Upper lobe of right lung (tissue), 1 donor: ENCODE data around the gene CDKAL1. TPM values are rescaled to one million over a fixed set of nuclear protein-coding genes. Genes with fewer than 3 reads are reported as not detected.

Source experiments
- ATAC-seq: fragments of 200-7000 bp; cut with Tn5 transposase; one replicate; pipeline ENCODE4 v1.9.1; 2020; ENCODE audit warnings: mild to moderate bottlenecking, moderate library complexity
- DNase-seq: peaks from one replicate; pipeline ENCODE4 v3.0.0-alpha.2; 2020
- H3K27ac ChIP-seq: fragments of 200-600 bp; one replicate; pipeline ENCODE4 v1.8.0; 2022
- H3K27me3 ChIP-seq: fragments of 200-600 bp; one replicate; pipeline ENCODE4 v1.8.0; 2022; ENCODE audit warnings: mild to moderate bottlenecking
- H3K36me3 ChIP-seq: fragments of 200-600 bp; one replicate; pipeline ENCODE4 v1.8.0; 2022
- H3K4me1 ChIP-seq: fragments of 200-600 bp; one replicate; pipeline ENCODE4 v1.8.0; 2022
- H3K4me3 ChIP-seq: fragments of 200-600 bp; one replicate; pipeline ENCODE4 v1.8.0; 2022; ENCODE audit warnings: mild to moderate bottlenecking
- H3K9me3 ChIP-seq: fragments of 200-600 bp; one replicate; pipeline ENCODE4 v1.8.0; 2022
- intact Hi-C: fragments of 100-400 bp; cut with DNase I; formaldehyde crosslinking; loops from one replicate; pipeline ENCODE4 v1.11.0; 2022
- total RNA-seq: library from RNA; stranded (reverse); fragmentation: NEBNext Ultra II Directional; extraction: Animal tissue kit (Norgen Biotek cat#: 25700); gene quantifications from one replicate; pipeline ENCODE4 v1.2.1, GENCODE V29; 2021
- TF ChIP-seq, protein P1 (sequence below): fragments of 200-600 bp; IDR thresholded peaks from one replicate; pipeline ENCODE4 v1.8.0; 2022; ENCODE audit warnings: antibody characterized with exemption
- donor health status: DM: no; HTN: yes; CAD: no; lungs with severe emphysema.

Gene CDKAL1
- total RNA-seq, 1 donor from 2014 or later: 16.0 TPM

DNA sequence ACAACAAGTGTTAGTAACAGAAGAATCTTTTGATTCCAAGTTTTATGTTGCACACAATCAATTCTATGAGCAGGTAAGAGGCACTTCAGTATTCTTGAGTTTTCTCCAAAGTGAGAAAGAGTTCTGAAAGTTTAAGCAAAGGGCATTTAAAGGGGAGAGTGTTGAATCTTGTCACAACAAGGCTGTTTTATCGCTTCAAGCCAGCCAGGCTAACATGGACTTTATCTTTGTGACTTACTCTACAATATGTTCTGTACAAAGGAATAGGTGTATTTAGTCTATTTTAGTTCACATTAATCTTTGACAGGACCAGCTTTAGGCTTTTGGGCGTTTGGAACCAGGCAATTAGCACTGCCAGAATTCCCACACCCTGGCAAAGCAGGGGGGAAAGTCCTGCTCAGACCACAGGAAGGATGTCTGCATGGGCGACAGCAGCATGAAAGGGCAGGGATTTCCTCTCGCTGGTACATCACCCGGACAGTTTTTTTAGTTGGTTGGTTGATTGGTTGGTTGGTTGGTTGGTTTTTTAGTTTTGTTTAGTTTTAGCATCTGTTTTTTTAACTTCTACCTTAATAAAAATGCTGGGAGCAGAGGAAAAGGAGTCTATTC is 663.9 kb downstream of the CDKAL1 start:
- Histone ChIP-seq H3K4me1 (no peaks in the 10 kb centered on the region), H3K36me3 (no peaks in the 10 kb centered on the region), H3K27me3 (no peaks in the 10 kb centered on the region), H3K9me3 (no peaks in the 10 kb centered on the region), H3K4me3 (no peak overlapping the region), H3K27ac (no peak overlapping the region)
- TF ChIP-seq, protein P1, sequence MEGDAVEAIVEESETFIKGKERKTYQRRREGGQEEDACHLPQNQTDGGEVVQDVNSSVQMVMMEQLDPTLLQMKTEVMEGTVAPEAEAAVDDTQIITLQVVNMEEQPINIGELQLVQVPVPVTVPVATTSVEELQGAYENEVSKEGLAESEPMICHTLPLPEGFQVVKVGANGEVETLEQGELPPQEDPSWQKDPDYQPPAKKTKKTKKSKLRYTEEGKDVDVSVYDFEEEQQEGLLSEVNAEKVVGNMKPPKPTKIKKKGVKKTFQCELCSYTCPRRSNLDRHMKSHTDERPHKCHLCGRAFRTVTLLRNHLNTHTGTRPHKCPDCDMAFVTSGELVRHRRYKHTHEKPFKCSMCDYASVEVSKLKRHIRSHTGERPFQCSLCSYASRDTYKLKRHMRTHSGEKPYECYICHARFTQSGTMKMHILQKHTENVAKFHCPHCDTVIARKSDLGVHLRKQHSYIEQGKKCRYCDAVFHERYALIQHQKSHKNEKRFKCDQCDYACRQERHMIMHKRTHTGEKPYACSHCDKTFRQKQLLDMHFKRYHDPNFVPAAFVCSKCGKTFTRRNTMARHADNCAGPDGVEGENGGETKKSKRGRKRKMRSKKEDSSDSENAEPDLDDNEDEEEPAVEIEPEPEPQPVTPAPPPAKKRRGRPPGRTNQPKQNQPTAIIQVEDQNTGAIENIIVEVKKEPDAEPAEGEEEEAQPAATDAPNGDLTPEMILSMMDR: no peak
- intact Hi-C loops: no loop called here
- DNase-seq: no peak
- no peak for ATAC-seq

DNA sequence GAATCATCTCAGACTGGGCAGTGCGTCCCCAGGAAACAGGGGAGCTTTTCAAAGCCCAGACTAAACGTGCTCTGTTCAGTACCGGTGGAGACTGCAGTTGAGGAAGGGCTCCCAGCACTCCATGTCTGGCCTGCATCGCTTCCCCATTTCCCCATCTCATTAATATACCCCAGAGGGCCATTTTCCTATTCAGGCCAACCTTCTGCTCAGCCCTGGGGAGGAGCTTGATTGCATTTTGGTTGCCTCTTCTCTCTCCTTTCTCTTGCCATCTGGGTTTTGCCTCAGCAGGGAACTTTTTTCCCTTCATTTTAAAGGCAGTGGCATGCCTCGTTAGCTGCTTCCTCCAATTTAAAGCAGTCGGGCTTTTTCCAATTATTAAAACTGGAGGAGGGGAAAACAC is 665.0 kb downstream of the CDKAL1 start:
- H3K27ac ChIP-seq: no peak overlapping the region
- intact Hi-C loops: no loop called here
- TF ChIP-seq, protein P1: no peak
- no peak overlapping the region for H3K4me3 ChIP-seq
- DNase-seq (no peak), ATAC-seq (no peak)
- no peaks in the 10 kb centered on the region for H3K36me3 ChIP-seq
- H3K4me1 ChIP-seq: no peaks in the 10 kb centered on the region
- H3K9me3 ChIP-seq: no peaks in the 10 kb centered on the region
- no peaks in the 10 kb centered on the region for H3K27me3 ChIP-seq

DNA sequence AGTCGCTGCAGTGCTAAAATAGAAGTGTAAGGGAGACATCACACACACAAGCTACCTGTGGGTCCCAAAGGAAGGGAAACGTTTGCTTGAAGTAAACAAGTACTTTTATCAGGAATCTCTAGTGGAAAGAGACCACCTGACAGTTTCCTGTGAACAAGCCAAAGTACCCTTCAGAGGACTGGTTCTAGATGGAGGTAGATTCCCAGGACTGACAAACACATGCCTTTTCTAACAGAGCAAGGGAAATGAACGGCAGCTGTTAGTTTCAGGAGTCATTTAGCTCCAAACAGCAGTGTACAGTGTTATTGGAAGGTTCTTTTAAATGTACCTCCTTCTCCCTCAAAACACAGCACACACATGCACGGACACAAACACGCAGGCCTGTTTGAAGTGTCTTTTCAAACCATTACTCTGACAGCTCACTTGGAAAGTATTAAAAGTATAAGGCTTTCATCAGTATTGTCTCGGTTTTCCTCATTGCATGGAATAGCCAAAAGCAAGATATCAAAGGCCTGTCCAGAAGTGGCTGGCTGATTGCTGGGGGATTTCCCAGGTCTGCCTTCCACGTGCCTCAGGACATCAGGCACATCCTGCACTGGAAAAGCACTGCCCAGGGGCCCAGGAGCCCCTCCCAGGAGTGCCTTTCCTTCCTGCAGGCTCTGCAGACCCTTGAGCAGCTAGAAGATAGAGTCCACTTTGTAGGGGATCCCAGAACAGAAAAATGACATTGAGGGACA is 666.0 kb downstream of the CDKAL1 start:
- Histone ChIP-seq H3K9me3 (no peaks in the 10 kb centered on the region), H3K27me3 (no peaks in the 10 kb centered on the region), H3K4me3 (no peak overlapping the region), H3K27ac (no peak overlapping the region), H3K36me3 (no peaks in the 10 kb centered on the region), H3K4me1 (no peaks in the 10 kb centered on the region)
- DNase-seq: no peak
- TF ChIP-seq, protein P1: no peak
- intact Hi-C loops: no loop called here
- ATAC-seq: no peak

DNA sequence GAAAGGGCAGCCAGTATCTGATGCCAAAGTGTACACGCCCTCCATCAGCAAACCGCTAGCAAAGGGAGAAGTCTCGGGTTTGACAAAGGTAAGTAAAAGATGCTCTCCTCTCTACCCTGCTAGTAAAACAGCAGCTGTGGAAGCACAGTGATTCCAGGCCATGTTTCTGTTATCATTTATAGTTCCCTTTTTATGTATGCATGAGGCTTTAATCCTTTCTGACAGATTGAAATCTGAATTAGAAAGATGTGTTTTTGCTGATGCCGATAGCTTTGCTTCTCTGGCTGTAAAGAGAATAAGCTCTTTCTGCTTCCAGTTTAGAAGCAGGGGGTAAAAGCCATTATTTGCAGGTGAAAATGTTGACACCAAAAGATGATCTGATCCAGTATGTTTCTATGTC is 666.9 kb downstream of the CDKAL1 start:
- H3K9me3 ChIP-seq: no peaks in the 10 kb centered on the region

DNA sequence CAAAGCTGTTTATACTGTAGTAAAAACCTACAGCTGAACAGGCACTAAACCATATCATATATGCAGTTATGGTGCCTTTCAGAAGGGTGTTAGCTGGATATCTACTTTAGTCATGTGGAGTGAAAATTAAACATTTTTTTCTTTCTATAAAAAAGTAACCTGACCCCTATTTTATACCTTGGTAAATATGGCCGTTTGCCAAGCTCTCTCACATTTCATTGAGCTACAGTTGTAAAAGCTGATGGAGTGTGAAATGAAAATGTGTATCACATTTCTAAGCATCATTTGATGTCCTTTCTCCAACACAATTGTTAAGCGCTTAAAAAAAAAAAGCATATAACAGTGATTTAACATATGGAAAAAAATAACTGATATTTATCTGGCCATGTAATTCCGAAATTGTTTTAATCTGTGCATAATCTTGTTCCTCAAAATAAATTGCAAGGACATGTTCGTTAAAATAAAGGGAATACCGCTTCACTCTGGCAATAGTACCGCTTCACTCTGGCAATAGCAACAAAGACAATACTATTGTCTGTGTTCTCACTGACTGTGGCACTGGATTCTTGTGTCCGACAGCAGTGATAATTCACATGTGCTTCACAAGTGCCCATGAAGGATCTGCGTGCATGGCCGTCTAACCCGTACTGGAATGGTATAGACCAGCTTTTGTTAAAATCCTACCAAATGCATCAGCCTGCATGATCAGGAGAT is 667.5 kb downstream of the CDKAL1 start:
- Histone ChIP-seq H3K36me3 (no peaks in the 10 kb centered on the region), H3K9me3 (no peaks in the 10 kb centered on the region), H3K27ac (no peak overlapping the region), H3K27me3 (no peaks in the 10 kb centered on the region), H3K4me1 (no peaks in the 10 kb centered on the region), H3K4me3 (no peak overlapping the region)
- TF ChIP-seq, protein P1: no peak
- no peak for DNase-seq
- ATAC-seq: no peak
- intact Hi-C loops: no loop called here

More for the DNA sequence above, 666.9 kb downstream of the CDKAL1 start:
- no peaks in the 10 kb centered on the region for H3K4me1 ChIP-seq
- intact Hi-C loops: no loop called here
- H3K27ac ChIP-seq: no peak overlapping the region
- no peak for ATAC-seq
- no peaks in the 10 kb centered on the region for H3K27me3 ChIP-seq
- no peak overlapping the region for H3K4me3 ChIP-seq
- DNase-seq: no peak
- TF ChIP-seq, protein P1: no peak
- H3K36me3 ChIP-seq: no peaks in the 10 kb centered on the region
